SH-SY5Y (cell line): ENCODE data around the gene ZSWIM9.

Experiments used
- GATA2 ChIP-seq: IDR thresholded peaks from 2 replicates; pipeline ENCODE4 v1.6.1; 2011; ENCODE audit warnings: mild to moderate bottlenecking, low read depth, low read length
- GATA3 ChIP-seq: IDR thresholded peaks from 2 replicates; pipeline ENCODE4 v1.6.1; 2011; ENCODE audit warnings: low read depth, mild to moderate bottlenecking, low read length, moderate library complexity

DNA sequence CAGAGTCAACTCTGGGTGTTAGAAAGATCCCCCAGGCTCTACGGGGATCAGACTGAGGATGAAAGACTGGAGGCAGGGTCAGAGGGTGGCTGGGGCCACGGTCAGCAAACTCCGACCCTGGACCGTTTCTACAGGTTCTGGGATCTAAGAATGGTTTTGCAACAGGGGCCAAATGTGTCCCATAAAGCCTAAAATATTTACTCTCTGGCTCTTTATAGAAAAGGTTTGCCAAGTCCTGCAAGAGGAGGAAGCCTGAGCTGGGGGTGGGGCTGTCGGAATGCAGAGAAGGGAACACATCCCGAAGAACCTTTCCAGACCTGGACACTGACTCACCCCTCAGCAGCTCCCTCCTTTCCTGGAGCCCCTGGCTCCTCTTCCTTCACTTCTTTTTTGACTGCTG lies 21.1 kb upstream of the ZSWIM9 start:
- TF ChIP-seq GATA3 = no peak
- no peak for TF ChIP-seq GATA2
